HG03439 (cell line): ENCODE data around the gene GAA.

Experiments
- ATAC-seq: cut with Tn5 transposase; IDR thresholded peaks from one replicate; pipeline ENCODE4 v1.9.1; 2021; ENCODE audit warnings: mild to moderate bottlenecking, moderate library complexity; ENCODE audit not compliant: unreplicated experiment

Gene GAA

GRCh38 chr17:80101011-80101945 lies at the start of gene GAA:
Gene GAA, plus strand, starts transcription at chr17:80101581. Its CDS starts 3,006 bp downstream, at chr17:80104587.
- peak; percentile 73 for ATAC-seq

GRCh38 chr17:80051681-80052080 lies 49.7 kb upstream of the GAA start:
- no peak for ATAC-seq

GRCh38 chr17:80053102-80053501 lies 48.3 kb upstream of the GAA start:
- ATAC-seq: no peak

- no peak for ATAC-seq
These were observed 45.8 kb upstream of the GAA start for GRCh38 chr17:80055597-80055996.

GRCh38 chr17:80058311-80058955 lies 42.9 kb upstream of the GAA start:
- no peak for ATAC-seq

GRCh38 chr17:80060644-80061043 lies 40.7 kb upstream of the GAA start:
- ATAC-seq: no peak

GRCh38 chr17:80061421-80061820 lies 40.0 kb upstream of the GAA start:
- ATAC-seq: no peak

GRCh38 chr17:80063830-80064585 lies 37.4 kb upstream of the GAA start:
- no peak for ATAC-seq

- no peak for ATAC-seq
These were observed 36.7 kb upstream of the GAA start for GRCh38 chr17:80064696-80065095.

GRCh38 chr17:80065478-80066170 lies 35.8 kb upstream of the GAA start:
- no peak for ATAC-seq

GRCh38 chr17:80067393-80067986 lies 33.9 kb upstream of the GAA start:
- no peak for ATAC-seq

- ATAC-seq: no peak
These were observed 32.8 kb upstream of the GAA start for GRCh38 chr17:80068301-80069222.

GRCh38 chr17:80070375-80071115 lies 30.8 kb upstream of the GAA start:
- ATAC-seq: no peak

GRCh38 chr17:80071116-80071841 lies 30.1 kb upstream of the GAA start:
- no peak for ATAC-seq

GRCh38 chr17:80072410-80072809 lies 29.0 kb upstream of the GAA start:
- no peak for ATAC-seq

- no peak for ATAC-seq
These were observed 21.3 kb upstream of the GAA start for GRCh38 chr17:80080081-80080480.

- no peak for ATAC-seq
These were observed 19.8 kb upstream of the GAA start for GRCh38 chr17:80081596-80081995.
